ENCODE results near the gene TINCR. TPM values are rescaled to one million over a fixed set of nuclear protein-coding genes. Genes with fewer than 3 reads are reported as not detected.
A peak's percentile ranks its signal among the peaks of the same experiment; 100 is the strongest.
"Not testable (repeated sequence)": the region's sequence is repeated elsewhere in the genome, so short reads cannot be mapped to it uniquely, and the experiment has no call there.

Gene TINCR
- total and polyA plus RNA-seq, 2 donors, result 0.19 to 0.71 TPM

DNA sequence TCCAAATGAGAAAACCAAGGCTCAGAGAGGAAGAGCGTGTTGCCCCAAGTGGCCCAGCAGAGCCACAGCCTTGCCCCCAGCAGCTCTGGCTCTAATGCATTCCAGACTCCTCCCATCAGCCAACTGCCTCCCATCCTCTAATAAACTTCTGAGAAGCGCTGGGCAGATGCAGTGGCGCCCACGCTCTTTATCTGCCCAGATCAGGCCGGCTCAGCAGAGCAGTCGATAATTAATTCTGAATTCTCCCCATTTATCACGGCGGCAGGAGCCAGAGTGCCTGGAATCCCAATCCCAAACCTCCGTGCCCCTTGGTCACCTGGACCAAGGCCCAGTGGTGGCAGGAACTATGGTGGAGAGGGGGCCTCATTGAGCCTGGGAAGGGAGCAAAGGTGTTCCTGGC lies 13.9 kb downstream of the TINCR start:
- no peaks in the 10 kb centered on the region for H3K9me3 ChIP-seq (ENCODE audit: control insufficient read depth in 2 of 2, insufficient read depth in 1 of 2, low read length in 1 of 2)
- H3K27ac ChIP-seq (ENCODE audit: low read depth in 1 of 2, low read length in 1 of 2), result no peak overlapping the region
- no peaks in the 10 kb centered on the region for H3K36me3 ChIP-seq (ENCODE audit: control insufficient read depth in 2 of 2, insufficient read depth in 2 of 2, low read length in 1 of 2)
- H3K4me1 ChIP-seq (ENCODE audit: control insufficient read depth in 2 of 2, insufficient read depth in 2 of 2, low read length in 2 of 2), result no peaks in the 10 kb centered on the region
- DNase-seq (ENCODE audit: low read depth in 6 of 9, low spot score in 9 of 9), result no peak
- H3K4me3 ChIP-seq (ENCODE audit: low read length in 2 of 2), result no peak overlapping the region
- 95% methylated on average over 9 of the region's 9 CpGs for WGBS
- peaks cover 0 to 7% of the 10 kb centered on the region in 2 donors for H3K27me3 ChIP-seq (ENCODE audit: control insufficient read depth in 2 of 2, insufficient read depth in 1 of 2, low read length in 1 of 2)

DNA sequence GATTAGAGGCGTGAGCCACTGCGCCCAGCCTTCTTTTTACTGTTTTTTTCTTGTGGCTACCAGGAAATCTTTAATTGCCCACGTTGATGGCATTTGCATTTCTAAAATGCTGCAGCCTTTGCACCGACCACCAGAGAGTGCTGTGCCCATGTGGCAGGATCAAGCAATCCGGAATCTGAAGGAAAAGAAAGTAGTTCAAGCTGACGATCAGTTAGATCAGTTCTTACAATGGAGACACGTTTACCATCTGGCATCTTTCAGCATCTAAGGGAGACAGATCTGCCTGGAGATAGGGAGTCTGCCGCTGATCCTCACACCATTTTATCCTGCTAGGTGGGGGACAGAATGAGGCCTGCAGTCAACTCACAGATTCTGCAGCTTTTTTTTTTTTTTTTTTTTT lies 19.9 kb downstream of the TINCR start:
- H3K9me3 ChIP-seq (ENCODE audit: control insufficient read depth in 2 of 2, insufficient read depth in 1 of 2, low read length in 1 of 2), result no peaks in the 10 kb centered on the region
- DNase-seq (ENCODE audit: low read depth in 6 of 9, low spot score in 9 of 9), result peak in 8 of 9 donors; percentile 14 to 74 (median 46)
- peak overlapping the region in 1 of 2 donors; percentile 53 for H3K27ac ChIP-seq (ENCODE audit: low read depth in 1 of 2, low read length in 1 of 2)
- no peaks in the 10 kb centered on the region for H3K36me3 ChIP-seq (ENCODE audit: control insufficient read depth in 2 of 2, insufficient read depth in 2 of 2, low read length in 1 of 2)
- H3K4me1 ChIP-seq (ENCODE audit: control insufficient read depth in 2 of 2, insufficient read depth in 2 of 2, low read length in 2 of 2), result peaks cover 0 to 6% of the 10 kb centered on the region in 2 donors
- WGBS, result 15% methylated on average over 8 of the region's 8 CpGs
- no peaks in the 10 kb centered on the region for H3K27me3 ChIP-seq (ENCODE audit: control insufficient read depth in 2 of 2, insufficient read depth in 1 of 2, low read length in 1 of 2)
- no peak overlapping the region for H3K4me3 ChIP-seq (ENCODE audit: low read length in 2 of 2)

DNA sequence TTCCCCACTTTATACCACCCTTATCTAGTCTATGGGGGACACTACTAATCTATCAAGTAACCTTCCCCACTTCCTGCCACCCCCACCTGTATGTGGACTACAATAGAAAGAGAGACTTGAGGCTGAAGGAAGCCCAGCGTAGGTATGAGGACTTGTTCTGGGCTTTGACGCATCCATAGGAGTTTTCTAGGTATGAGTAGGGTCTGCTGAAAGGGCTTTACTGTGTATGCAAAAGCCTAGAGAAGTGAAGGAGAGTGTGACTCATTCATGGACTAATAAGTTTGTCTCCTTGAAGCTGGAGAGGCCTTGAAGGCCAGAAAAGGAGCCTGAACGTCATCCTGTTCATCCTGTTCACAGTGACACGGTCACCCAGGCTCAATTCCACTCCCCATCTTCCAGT lies 21.8 kb downstream of the TINCR start:
- no peak for DNase-seq (ENCODE audit: low read depth in 6 of 9, low spot score in 9 of 9)
- no peaks in the 10 kb centered on the region for H3K36me3 ChIP-seq (ENCODE audit: control insufficient read depth in 2 of 2, insufficient read depth in 2 of 2, low read length in 1 of 2)
- no peak overlapping the region for H3K4me3 ChIP-seq (ENCODE audit: low read length in 2 of 2)
- H3K4me1 ChIP-seq (ENCODE audit: control insufficient read depth in 2 of 2, insufficient read depth in 2 of 2, low read length in 2 of 2), result peaks cover 0 to 6% of the 10 kb centered on the region in 2 donors
- no peaks in the 10 kb centered on the region for H3K9me3 ChIP-seq (ENCODE audit: control insufficient read depth in 2 of 2, insufficient read depth in 1 of 2, low read length in 1 of 2)
- no peak overlapping the region for H3K27ac ChIP-seq (ENCODE audit: low read depth in 1 of 2, low read length in 1 of 2)
- WGBS, result 89% methylated on average over 4 of the region's 4 CpGs
- H3K27me3 ChIP-seq (ENCODE audit: control insufficient read depth in 2 of 2, insufficient read depth in 1 of 2, low read length in 1 of 2), result no peaks in the 10 kb centered on the region

DNA sequence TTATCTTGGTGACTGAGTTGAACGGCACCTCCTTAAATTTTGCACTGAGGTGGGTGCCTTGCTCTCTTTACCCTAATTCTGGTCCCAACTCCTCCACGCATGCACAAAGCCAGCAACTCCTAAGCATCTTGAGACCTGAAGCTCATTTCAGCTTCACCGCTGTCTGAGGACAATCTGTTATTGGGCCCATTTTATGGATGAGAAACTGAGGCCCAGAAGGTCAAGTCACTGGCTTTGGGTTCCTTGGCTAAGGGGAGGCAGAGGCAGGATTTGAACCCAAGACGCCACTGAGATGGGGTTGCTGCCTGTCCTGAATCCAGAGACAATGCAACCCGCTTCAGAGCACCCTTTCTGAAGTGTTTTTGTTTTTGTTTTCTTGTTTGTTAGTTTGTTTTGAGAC lies 22.7 kb downstream of the TINCR start:
- no peak overlapping the region for H3K4me3 ChIP-seq (ENCODE audit: low read length in 2 of 2)
- no peaks in the 10 kb centered on the region for H3K36me3 ChIP-seq (ENCODE audit: control insufficient read depth in 2 of 2, insufficient read depth in 2 of 2, low read length in 1 of 2)
- no peaks in the 10 kb centered on the region for H3K9me3 ChIP-seq (ENCODE audit: control insufficient read depth in 2 of 2, insufficient read depth in 1 of 2, low read length in 1 of 2)
- peaks cover 0 to 6% of the 10 kb centered on the region in 2 donors for H3K4me1 ChIP-seq (ENCODE audit: control insufficient read depth in 2 of 2, insufficient read depth in 2 of 2, low read length in 2 of 2)
- no peak overlapping the region for H3K27ac ChIP-seq (ENCODE audit: low read depth in 1 of 2, low read length in 1 of 2)
- 94% methylated on average over 5 of the region's 5 CpGs for WGBS
- no peaks in the 10 kb centered on the region for H3K27me3 ChIP-seq (ENCODE audit: control insufficient read depth in 2 of 2, insufficient read depth in 1 of 2, low read length in 1 of 2)
- DNase-seq (ENCODE audit: low read depth in 6 of 9, low spot score in 9 of 9), result no peak

DNA sequence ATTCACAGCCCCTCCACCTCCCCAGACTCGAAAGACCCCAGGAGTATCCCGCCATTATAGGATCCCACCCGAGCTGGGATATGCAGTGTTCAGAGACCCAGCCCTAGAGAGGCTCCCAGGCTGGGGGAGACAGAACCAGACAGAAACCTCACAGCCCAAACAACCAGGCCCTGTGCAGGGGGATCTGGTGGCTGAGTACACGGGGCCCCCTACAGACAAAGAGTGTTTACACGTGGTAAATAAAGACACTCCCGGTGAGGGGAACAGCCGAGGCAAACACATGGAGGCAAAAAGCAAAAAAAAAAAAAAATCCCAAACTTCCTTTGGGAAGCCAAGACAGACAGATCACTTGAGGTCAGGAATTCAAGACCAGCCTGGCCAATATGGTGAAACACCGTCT lies 25.1 kb downstream of the TINCR start:
- Histone ChIP-seq H3K27ac (ENCODE audit: low read depth in 1 of 2, low read length in 1 of 2) (no peak overlapping the region), H3K36me3 (ENCODE audit: control insufficient read depth in 2 of 2, insufficient read depth in 2 of 2, low read length in 1 of 2) (no peaks in the 10 kb centered on the region), H3K9me3 (ENCODE audit: control insufficient read depth in 2 of 2, insufficient read depth in 1 of 2, low read length in 1 of 2) (no peaks in the 10 kb centered on the region), H3K4me3 (ENCODE audit: low read length in 2 of 2) (no peak overlapping the region), H3K4me1 (ENCODE audit: control insufficient read depth in 2 of 2, insufficient read depth in 2 of 2, low read length in 2 of 2) (no peaks in the 10 kb centered on the region), H3K27me3 (ENCODE audit: control insufficient read depth in 2 of 2, insufficient read depth in 1 of 2, low read length in 1 of 2) (peaks cover 0 to 11% of the 10 kb centered on the region in 2 donors)
- no peak for DNase-seq (ENCODE audit: low read depth in 6 of 9, low spot score in 9 of 9)
- WGBS, result 52% methylated on average over 8 of the region's 8 CpGs

DNA sequence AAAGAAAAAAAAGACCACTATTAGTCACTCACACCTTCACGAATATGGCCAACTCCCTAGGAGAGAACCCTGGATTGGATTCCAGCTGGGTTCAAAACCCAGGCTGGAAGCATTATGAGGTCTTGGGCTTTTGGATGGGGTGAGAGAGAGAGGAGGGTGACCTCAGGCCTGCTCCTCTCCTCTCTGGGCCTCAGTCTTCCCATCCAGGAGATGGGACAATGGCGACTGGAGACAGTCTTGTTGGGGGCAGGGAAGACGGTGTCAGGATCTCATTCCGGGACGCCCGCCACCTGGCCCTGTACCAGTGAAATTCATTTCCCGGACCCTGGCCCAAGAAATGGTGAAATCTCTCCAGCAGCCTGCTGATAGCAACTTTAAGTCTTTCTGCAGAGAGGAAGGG lies 26.3 kb downstream of the TINCR start:
- H3K27me3 ChIP-seq (ENCODE audit: control insufficient read depth in 2 of 2, insufficient read depth in 1 of 2, low read length in 1 of 2), result peaks cover 3 to 22% of the 10 kb centered on the region in 2 donors
- 91% methylated on average over 7 of the region's 7 CpGs for WGBS
- no peaks in the 10 kb centered on the region for H3K4me1 ChIP-seq (ENCODE audit: control insufficient read depth in 2 of 2, insufficient read depth in 2 of 2, low read length in 2 of 2)
- no peak for DNase-seq (ENCODE audit: low read depth in 6 of 9, low spot score in 9 of 9)
- peaks cover 0 to under 1% of the 10 kb centered on the region in 2 donors for H3K9me3 ChIP-seq (ENCODE audit: control insufficient read depth in 2 of 2, insufficient read depth in 1 of 2, low read length in 1 of 2)
- H3K36me3 ChIP-seq (ENCODE audit: control insufficient read depth in 2 of 2, insufficient read depth in 2 of 2, low read length in 1 of 2), result no peaks in the 10 kb centered on the region
- no peak overlapping the region for H3K27ac ChIP-seq (ENCODE audit: low read depth in 1 of 2, low read length in 1 of 2)
- no peak overlapping the region for H3K4me3 ChIP-seq (ENCODE audit: low read length in 2 of 2)

DNA sequence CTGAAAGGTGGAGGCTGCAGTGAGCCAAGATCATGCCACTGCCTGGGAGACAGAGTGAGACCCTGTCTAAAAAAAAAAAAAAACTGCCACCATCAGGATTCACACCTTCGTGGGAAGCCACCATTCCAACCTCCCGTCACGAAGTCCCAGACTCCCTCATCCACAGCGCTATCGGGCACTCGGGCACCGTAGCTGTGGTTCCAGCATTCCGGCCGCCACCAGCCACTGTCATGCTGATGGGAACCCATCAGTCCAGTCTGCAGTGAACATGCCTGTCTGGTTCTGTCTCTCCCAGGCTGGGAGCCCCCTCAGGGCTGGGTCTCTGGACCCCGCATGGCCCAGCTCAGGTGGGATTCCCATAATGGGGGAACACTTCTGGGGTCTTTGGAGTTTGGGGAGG lies 27.5 kb downstream of the TINCR start:
- no peak for DNase-seq (ENCODE audit: low read depth in 6 of 9, low spot score in 9 of 9)
- no peaks in the 10 kb centered on the region for H3K36me3 ChIP-seq (ENCODE audit: control insufficient read depth in 2 of 2, insufficient read depth in 2 of 2, low read length in 1 of 2)
- H3K9me3 ChIP-seq (ENCODE audit: control insufficient read depth in 2 of 2, insufficient read depth in 1 of 2, low read length in 1 of 2), result peaks cover 1 to 12% of the 10 kb centered on the region in 2 donors
- no peak overlapping the region for H3K27ac ChIP-seq (ENCODE audit: low read depth in 1 of 2, low read length in 1 of 2)
- H3K4me3 ChIP-seq (ENCODE audit: low read length in 2 of 2), result no peak overlapping the region
- peaks cover 3 to 30% of the 10 kb centered on the region in 2 donors for H3K27me3 ChIP-seq (ENCODE audit: control insufficient read depth in 2 of 2, insufficient read depth in 1 of 2, low read length in 1 of 2)
- 93% methylated on average over 10 of the region's 10 CpGs for WGBS
- no peaks in the 10 kb centered on the region for H3K4me1 ChIP-seq (ENCODE audit: control insufficient read depth in 2 of 2, insufficient read depth in 2 of 2, low read length in 2 of 2)

DNA sequence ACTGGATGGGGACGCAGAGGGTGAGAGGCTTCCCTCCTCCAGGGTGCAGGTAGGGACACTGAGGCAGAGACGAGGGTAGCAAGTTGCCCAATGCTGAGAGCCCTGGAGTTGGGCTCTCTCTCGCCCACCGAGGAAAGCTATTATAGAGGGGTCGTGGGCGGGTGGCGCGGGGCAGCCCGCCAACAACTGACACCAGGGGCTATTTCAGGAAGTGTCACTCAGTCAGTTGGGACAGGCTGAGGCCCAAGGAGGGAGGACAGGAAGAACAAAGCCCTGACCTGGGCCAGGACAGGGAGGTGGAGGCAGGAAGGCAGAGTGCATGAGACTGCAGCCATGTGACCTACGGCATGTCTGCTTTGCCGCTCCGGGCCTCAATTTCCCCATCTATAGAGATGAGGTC lies 29.9 kb downstream of the TINCR start:
- H3K27me3 ChIP-seq (ENCODE audit: control insufficient read depth in 2 of 2, insufficient read depth in 1 of 2, low read length in 1 of 2), result peaks cover 3 to 32% of the 10 kb centered on the region in 2 donors

DNA sequence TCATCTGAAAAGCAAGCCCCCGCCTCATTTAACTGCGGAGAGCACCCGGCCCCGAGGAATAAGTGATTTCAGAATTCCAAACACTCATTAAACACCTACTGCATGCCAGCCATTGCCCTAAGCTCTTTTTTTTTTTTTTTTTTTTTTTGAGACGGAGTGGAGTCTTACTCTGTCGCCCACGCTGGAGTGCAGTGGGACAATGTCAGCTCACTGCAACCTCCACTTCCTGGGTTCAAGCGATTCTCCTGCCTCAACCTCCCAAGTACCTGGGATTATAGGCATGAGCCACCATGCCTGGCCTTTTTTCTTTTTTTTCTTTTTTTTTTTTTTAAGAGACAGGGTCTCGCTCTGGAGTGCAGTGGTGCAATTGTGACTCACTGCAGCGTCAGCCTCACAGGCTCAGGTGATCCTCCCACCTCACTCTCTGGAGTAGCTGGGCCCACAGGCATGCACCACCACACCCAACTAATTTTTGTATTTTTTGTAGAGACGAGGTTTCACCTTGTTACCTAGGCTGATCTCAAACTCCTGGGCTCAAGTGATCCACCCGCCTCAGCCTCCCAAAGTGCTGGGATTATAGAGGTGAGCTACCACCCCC lies 30.7 kb downstream of the TINCR start:
- DNase-seq (ENCODE audit: low read depth in 6 of 9, low spot score in 9 of 9); H3K36me3 ChIP-seq (ENCODE audit: control insufficient read depth in 2 of 2, insufficient read depth in 2 of 2, low read length in 1 of 2); H3K4me1 ChIP-seq (ENCODE audit: control insufficient read depth in 2 of 2, insufficient read depth in 2 of 2, low read length in 2 of 2); H3K27ac ChIP-seq (ENCODE audit: low read depth in 1 of 2, low read length in 1 of 2); H3K4me3 ChIP-seq (ENCODE audit: low read length in 2 of 2): not testable (repeated sequence)
- 65% methylated on average over 12 of the region's 12 CpGs for WGBS
- H3K9me3 ChIP-seq (ENCODE audit: control insufficient read depth in 2 of 2, insufficient read depth in 1 of 2, low read length in 1 of 2), result peaks cover 4 to 28% of the 10 kb centered on the region in 2 donors
- H3K27me3 ChIP-seq (ENCODE audit: control insufficient read depth in 2 of 2, insufficient read depth in 1 of 2, low read length in 1 of 2), result peaks cover 3 to 32% of the 10 kb centered on the region in 2 donors

More for the DNA sequence above, 29.9 kb downstream of the TINCR start:
- Histone ChIP-seq H3K27ac (ENCODE audit: low read depth in 1 of 2, low read length in 1 of 2) (no peak overlapping the region), H3K4me1 (ENCODE audit: control insufficient read depth in 2 of 2, insufficient read depth in 2 of 2, low read length in 2 of 2) (no peaks in the 10 kb centered on the region), H3K9me3 (ENCODE audit: control insufficient read depth in 2 of 2, insufficient read depth in 1 of 2, low read length in 1 of 2) (peaks cover 4 to 28% of the 10 kb centered on the region in 2 donors), H3K36me3 (ENCODE audit: control insufficient read depth in 2 of 2, insufficient read depth in 2 of 2, low read length in 1 of 2) (no peaks in the 10 kb centered on the region), H3K4me3 (ENCODE audit: low read length in 2 of 2) (no peak overlapping the region)
- 75% methylated on average over 12 of the region's 12 CpGs for WGBS
- DNase-seq (ENCODE audit: low read depth in 6 of 9, low spot score in 9 of 9), result no peak

Measured in thymus (tissue), 11 donors.